Thyroid gland (tissue), 4 donors: ENCODE data around the gene ZNF112.

ENCODE experiments used
- CTCF ChIP-seq, 6 experiments: fragments of 200-600 bp in 3 of 6; fragments of 450-650 bp in 3 of 6; sonication (generic) in 3 of 6; IDR thresholded peaks; one replicate each; pipeline ENCODE4 v1.5.1; 2016 to 2019; ENCODE audit warnings: antibody characterized with exemption in 6 of 6, mild to moderate bottlenecking in 2 of 6, inconsistent platforms in 1 of 6, moderate library complexity in 1 of 6
- POLR2A ChIP-seq, 2 donors: fragments of 450-650 bp; IDR thresholded peaks; one replicate each; pipeline ENCODE4 v1.6.1; 2017; ENCODE audit warnings: antibody characterized with exemption in 2 of 2, mild to moderate bottlenecking in 2 of 2, moderate library complexity in 1 of 2

- TF ChIP-seq CTCF (IDR thresholded peaks at IDR 0.05) (no peak), POLR2A (IDR thresholded peaks at IDR 0.05) (no peak)
Measured at GRCh38 chr19:44280916-44281315, 75.6 kb downstream of the ZNF112 start.
